SK-N-MC (cell line): ENCODE data around the gene SCN8A.

Experiments
- EZH2 ChIP-seq: fragments of 200-600 bp; sonication (generic); IDR thresholded peaks from one replicate; pipeline ENCODE4 v1.6.1; 2017; ENCODE audit warnings: antibody characterized with exemption
- FOXP2 ChIP-seq: optimal IDR thresholded peaks from 2 replicates; pipeline ENCODE3; 2011; ENCODE audit warnings: mild to moderate bottlenecking, moderate library complexity; ENCODE audit not compliant: insufficient read depth; ENCODE audit errors: extremely low read length, control extremely low read depth
- POLR2AphosphoS5 ChIP-seq: IDR thresholded peaks from 2 replicates; pipeline ENCODE4 v1.6.1; 2012; ENCODE audit warnings: mild to moderate bottlenecking, low read depth, low read length, borderline replicate concordance

- no peak for TF ChIP-seq EZH2
- no peak for TF ChIP-seq POLR2AphosphoS5
- no peak for TF ChIP-seq FOXP2
These were observed 258.1 kb downstream of the SCN8A start for GRCh38 chr12:51848841-51849735.
